Measurements from ENCODE around the gene CARS2. TPM values are rescaled to one million over a fixed set of nuclear protein-coding genes. Genes with fewer than 3 reads are reported as not detected.

Gene CARS2
- total RNA-seq, 1 experiment from 2014 or later = 31.9 TPM

- ATAC-seq = no peak
- DNase-seq (ENCODE audit: low read depth, low spot score) = no peak
- Histone ChIP-seq H3K4me1 (ENCODE audit: control insufficient read depth, insufficient read depth, low read length) (no peaks in the 10 kb centered on the region), H3K27me3 (ENCODE audit: control insufficient read depth, insufficient read depth, low read length) (no peaks in the 10 kb centered on the region), H3K36me3 (ENCODE audit: control insufficient read depth, insufficient read depth, low read length) (no peaks in the 10 kb centered on the region), H3K27ac (ENCODE audit: low read length) (no peak overlapping the region), H3K9me3 (ENCODE audit: control insufficient read depth, insufficient read depth, low read depth, low read length) (no peaks in the 10 kb centered on the region), H3K4me3 (ENCODE audit: low read depth in 2 of 2, low read length in 2 of 2) (no peak overlapping the region)
- ChIA-PET POLR2A (no interaction called here), CTCF (interaction anchor here (0.6 kb wide), 1 partner anchor 428 kb away, joined by 3 read pairs; no protein-coding TSS in a partner anchor)
- in situ Hi-C loops (cut with HindIII; ENCODE audit: low pct_unique_long_range_greater_than_20kb, low sequenced_read_pairs) = no loop called here
- intact Hi-C loops (cut with micrococcal nuclease; ENCODE audit: unreplicated experiment) = no loop called here
- TF ChIP-seq POLR2AphosphoS5 (IDR thresholded peaks at IDR 0.05; ENCODE audit: low read depth, low read length) (no peak), CTCF (IDR thresholded peaks at IDR 0.05) (no peak), REST (IDR thresholded peaks at IDR 0.05; ENCODE audit: insufficient read depth in 1 of 2, low read depth in 2 of 2, low read length in 1 of 2) (no peak)
- no TSS peak for BruUV-seq (replicated peaks)
These were observed 66.0 kb downstream of the CARS2 start for GRCh38 chr13:110639935-110640334.

DNA sequence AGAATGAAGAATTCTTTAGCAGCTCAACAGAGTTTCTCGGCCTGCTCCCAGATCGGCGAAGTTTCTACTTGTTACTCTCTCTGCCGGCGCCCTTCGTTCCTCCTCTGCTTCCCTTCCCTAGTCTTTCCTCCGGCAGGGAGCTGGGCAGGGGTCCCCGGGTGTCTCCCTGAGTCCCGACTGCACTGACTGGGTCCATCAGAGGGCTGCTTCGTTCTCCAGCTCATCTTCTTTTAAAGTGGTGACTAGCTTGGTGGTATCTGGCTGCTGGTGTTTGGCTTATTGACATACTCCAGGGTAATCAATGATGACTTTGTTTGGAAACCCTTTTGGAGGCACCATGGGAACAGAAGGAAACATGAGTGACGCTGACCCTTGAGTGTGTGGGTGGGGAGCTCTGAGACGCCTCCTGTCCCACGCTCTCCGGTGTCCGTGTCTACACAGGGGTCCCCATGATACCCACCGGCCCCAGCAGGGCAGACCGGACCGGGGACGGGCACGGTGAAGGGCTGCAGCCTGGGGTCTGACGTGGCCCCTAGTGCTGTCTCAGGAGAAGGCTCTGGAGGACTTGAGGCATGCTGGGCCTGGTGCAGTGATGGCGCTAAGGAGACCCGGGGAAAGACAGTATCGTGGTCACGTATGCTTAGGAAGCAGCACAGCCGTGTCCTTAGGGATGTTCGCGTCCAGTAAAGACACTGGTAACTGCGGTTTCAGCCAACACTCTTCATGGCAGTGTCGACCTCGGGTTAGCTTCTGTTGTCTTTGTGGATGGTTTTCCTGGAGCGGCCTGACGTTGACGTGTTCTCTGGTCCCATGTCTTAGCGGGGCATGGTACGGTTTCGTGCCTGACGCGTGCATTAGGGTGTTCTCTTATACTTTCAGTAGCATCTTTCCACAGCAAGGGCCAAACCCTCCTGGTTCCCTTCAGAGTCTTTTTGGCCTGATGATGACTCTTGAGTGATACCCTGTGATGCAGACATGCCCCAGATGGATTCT is 66.8 kb downstream of the CARS2 start:
- TF ChIP-seq CTCF (IDR thresholded peaks at IDR 0.05) = no peak
- TF ChIP-seq TCF7L2 (IDR thresholded peaks at IDR 0.05; ENCODE audit: low read depth, low read length) = no peak
- no peak for TF ChIP-seq REST (IDR thresholded peaks at IDR 0.05; ENCODE audit: insufficient read depth in 1 of 2, low read depth in 2 of 2, low read length in 1 of 2)
- no peak for TF ChIP-seq SIN3A (IDR thresholded peaks at IDR 0.05; ENCODE audit: borderline replicate concordance, insufficient read depth, low read depth, low read length)
- no peak for TF ChIP-seq POLR2AphosphoS5 (IDR thresholded peaks at IDR 0.05; ENCODE audit: low read depth, low read length)
- Histone ChIP-seq H3K27ac (ENCODE audit: low read length) (no peak overlapping the region), H3K9me3 (ENCODE audit: control insufficient read depth, insufficient read depth, low read depth, low read length) (no peaks in the 10 kb centered on the region), H3K36me3 (ENCODE audit: control insufficient read depth, insufficient read depth, low read length) (no peaks in the 10 kb centered on the region), H3K4me3 (ENCODE audit: low read depth in 2 of 2, low read length in 2 of 2) (no peak overlapping the region), H3K27me3 (ENCODE audit: control insufficient read depth, insufficient read depth, low read length) (no peaks in the 10 kb centered on the region), H3K4me1 (ENCODE audit: control insufficient read depth, insufficient read depth, low read length) (no peaks in the 10 kb centered on the region)
- POLR2A ChIA-PET = no interaction called here
- DNase-seq (ENCODE audit: low read depth, low spot score) = no peak
- intact Hi-C loops (cut with micrococcal nuclease; ENCODE audit: unreplicated experiment) = no loop called here
- CTCF ChIA-PET = no interaction called here
- no peak for ATAC-seq
- in situ Hi-C loops (cut with HindIII; ENCODE audit: low pct_unique_long_range_greater_than_20kb, low sequenced_read_pairs) = no loop called here
- no TSS peak for BruUV-seq (replicated peaks)
